Coronary artery (tissue), 2 donors: ENCODE results near the gene LGR5.

Experiments used
- DNase-seq: peaks from one replicate; pipeline ENCODE4 v3.0.0-alpha.2; 2017; ENCODE audit warnings: low spot score
- H3K27ac ChIP-seq, 2 donors: fragments of 200-600 bp; sonication (generic); one replicate each; pipeline ENCODE4 v1.5.1; 2016 to 2019
- H3K4me3 ChIP-seq: fragments of 200-600 bp; sonication (generic); 2 replicates; pipeline ENCODE4 v1.5.1; 2016; ENCODE audit warnings: mild to moderate bottlenecking, moderate library complexity
- CTCF ChIP-seq: fragments of 200-600 bp; sonication (generic); IDR thresholded peaks from one replicate; pipeline ENCODE4 v1.5.1; 2019; ENCODE audit warnings: antibody characterized with exemption

LGR5 gene

GRCh38 chr12:71578694-71579258 is 139.2 kb downstream of the LGR5 start:
- TF ChIP-seq CTCF, result no peak
- DNase-seq, result no peak
- Histone ChIP-seq H3K27ac (no peak overlapping the region), H3K4me3 (no peak overlapping the region)

GRCh38 chr12:71581206-71581605 is 141.6 kb downstream of the LGR5 start:
- TF ChIP-seq CTCF, result no peak
- DNase-seq, result no peak

GRCh38 chr12:71582925-71583324 is 143.3 kb downstream of the LGR5 start:
- TF ChIP-seq CTCF, result no peak
- no peak overlapping the region for H3K4me3 ChIP-seq
- no peak overlapping the region for H3K27ac ChIP-seq
- DNase-seq, result no peak

More at GRCh38 chr12:71581206-71581605, 141.6 kb downstream of the LGR5 start:
- Histone ChIP-seq H3K4me3 (no peak overlapping the region), H3K27ac (no peak overlapping the region)

GRCh38 chr12:71584356-71584755 is 144.8 kb downstream of the LGR5 start:
- DNase-seq, result no peak
- H3K27ac ChIP-seq, result no peak overlapping the region
- TF ChIP-seq CTCF, result no peak
- no peak overlapping the region for H3K4me3 ChIP-seq

- no peak overlapping the region for H3K27ac ChIP-seq
- no peak for DNase-seq
- no peak for TF ChIP-seq CTCF
- H3K4me3 ChIP-seq, result no peak overlapping the region
These were observed 145.6 kb downstream of the LGR5 start for GRCh38 chr12:71585218-71585617.

- H3K27ac ChIP-seq, result no peak overlapping the region
- DNase-seq, result no peak
These were observed 147.4 kb downstream of the LGR5 start for GRCh38 chr12:71587012-71587411.

More at GRCh38 chr12:71587012-71587411, 147.4 kb downstream of the LGR5 start:
- no peak overlapping the region for H3K4me3 ChIP-seq
- TF ChIP-seq CTCF, result no peak
